Neural progenitor cell (in vitro differentiated cells): Measurements from ENCODE around the gene NPY1R. TPM values are rescaled to one million over a fixed set of nuclear protein-coding genes. Genes with fewer than 3 reads are reported as not detected.

Source experiments
- DNase-seq: peaks from one replicate; pipeline ENCODE4 v3.0.0-alpha.2; 2016; ENCODE audit warnings: low spot score
- H2AFZ ChIP-seq: fragments of 200-600 bp; sonication (generic); replicated peaks from 2 replicates; pipeline ENCODE4 v1.6.1; 2016; ENCODE audit warnings: antibody characterized with exemption
- H3F3A ChIP-seq: fragments of 200-600 bp; sonication (generic); 2 replicates; pipeline ENCODE4 v1.6.1; 2016; ENCODE audit warnings: antibody characterized with exemption, low read depth
- H3K27ac ChIP-seq: fragments of 200-600 bp; sonication (generic); 2 replicates; pipeline ENCODE4 v1.5.1; 2016; ENCODE audit warnings: mild to moderate bottlenecking
- H3K27me3 ChIP-seq: fragments of 200-600 bp; sonication (generic); 2 replicates; pipeline ENCODE4 v1.6.1; 2016; ENCODE audit warnings: mild to moderate bottlenecking, moderate library complexity
- H3K36me3 ChIP-seq: fragments of 200-600 bp; sonication (generic); 2 replicates; pipeline ENCODE4 v1.5.1; 2016
- H3K4me1 ChIP-seq: fragments of 200-600 bp; sonication (generic); 2 replicates; pipeline ENCODE4 v1.6.1; 2016; ENCODE audit warnings: mixed run types
- H3K4me2 ChIP-seq: fragments of 200-600 bp; sonication (generic); 2 replicates; pipeline ENCODE4 v1.6.1; 2016
- H3K4me3 ChIP-seq: fragments of 200-600 bp; sonication (generic); 2 replicates; pipeline ENCODE4 v1.5.1; 2016
- H3K79me2 ChIP-seq: fragments of 200-600 bp; sonication (generic); 2 replicates; pipeline ENCODE4 v1.6.1; 2016; ENCODE audit warnings: low read depth
- H3K9ac ChIP-seq: fragments of 200-600 bp; sonication (generic); 2 replicates; pipeline ENCODE4 v1.6.1; 2016
- H3K9me3 ChIP-seq: fragments of 200-600 bp; sonication (generic); 2 replicates; pipeline ENCODE4 v1.5.1; 2016; ENCODE audit warnings: low read depth
- H4K20me1 ChIP-seq: fragments of 200-600 bp; sonication (generic); 2 replicates; pipeline ENCODE4 v1.6.1; 2016; ENCODE audit warnings: low read depth
- H3K27ac Mint-ChIP-seq: 3 replicates; pipeline ENCODE4 v1.8.0; 2021; ENCODE audit warnings: mixed read lengths
- H3K27me3 Mint-ChIP-seq: 2 replicates; pipeline ENCODE4 v1.8.0; 2022; ENCODE audit warnings: low read depth, mild to moderate bottlenecking, inconsistent platforms, moderate library complexity, mixed read lengths; ENCODE audit not compliant: insufficient read depth
- H3K36me3 Mint-ChIP-seq: 3 replicates; pipeline ENCODE4 v1.8.0; 2021; ENCODE audit warnings: mixed read lengths
- H3K4me1 Mint-ChIP-seq: 3 replicates; pipeline ENCODE4 v1.8.0; 2021; ENCODE audit warnings: mixed read lengths
- H3K4me3 Mint-ChIP-seq: 3 replicates; pipeline ENCODE4 v1.8.0; 2021; ENCODE audit warnings: mild to moderate bottlenecking, moderate library complexity, mixed read lengths
- H3K9me3 Mint-ChIP-seq: 3 replicates; pipeline ENCODE4 v1.8.0; 2020; ENCODE audit warnings: mixed read lengths
- EZH2 ChIP-seq: fragments of 200-600 bp; sonication (generic); IDR thresholded peaks from 2 replicates; pipeline ENCODE4 v1.6.1; 2017; ENCODE audit warnings: antibody characterized with exemption, mild to moderate bottlenecking, moderate library complexity
- EZH2phosphoT487 ChIP-seq: fragments of 200-600 bp; sonication (generic); IDR thresholded peaks from 2 replicates; pipeline ENCODE4 v1.6.1; 2017; ENCODE audit warnings: antibody characterized with exemption
- total RNA-seq: library from RNA; depleted of rRNA; stranded (reverse); fragments of >200 nt; gene quantifications from 2 replicates; pipeline ENCODE4 v1.2.3, GENCODE V29; 2015; ENCODE audit warnings: low replicate concordance
- TF ChIP-seq, protein P1 (sequence below): fragments of 200-600 bp; sonication (generic); IDR thresholded peaks from 2 replicates; pipeline ENCODE4 v1.5.1; 2017; ENCODE audit warnings: antibody characterized with exemption, mild to moderate bottlenecking

The NPY1R gene
- total RNA-seq, 1 donor from 2014 or later = 7.9 TPM

DNA sequence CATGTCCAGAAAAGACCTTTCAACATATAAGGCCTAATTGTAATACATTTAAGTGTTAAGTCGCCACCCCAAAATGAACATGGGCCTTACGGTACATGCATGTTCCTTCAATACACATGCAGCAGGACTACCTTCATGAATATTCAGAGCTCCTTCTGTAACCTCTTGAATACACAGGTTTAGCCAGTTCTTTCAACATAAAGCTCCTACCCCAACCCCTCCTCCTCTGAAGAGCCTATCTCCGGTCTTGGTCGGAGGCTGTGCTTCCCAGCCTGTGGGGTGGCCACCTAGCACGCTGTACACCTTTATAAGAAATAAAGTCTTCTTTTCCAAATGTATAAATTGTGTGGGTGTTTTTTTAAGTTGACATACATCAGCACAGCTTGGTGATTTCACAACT is 39.6 kb upstream of the NPY1R start:
- Mint-ChIP-seq H3K9me3 (no peaks in the 10 kb centered on the region), H3K4me1 (no peaks in the 10 kb centered on the region), H3K27ac (no peak overlapping the region), H3K4me3 (no peak overlapping the region), H3K36me3 (no peaks in the 10 kb centered on the region), H3K27me3 (peaks cover 4% of the 10 kb centered on the region)
- Histone ChIP-seq H3K4me2 (no peak overlapping the region), H2AFZ (peak overlapping the region; percentile 26), H3K79me2 (no peaks in the 10 kb centered on the region), H3K4me3 (no peak overlapping the region), H3K36me3 (no peaks in the 10 kb centered on the region), H3K9me3 (no peaks in the 10 kb centered on the region), H3K4me1 (no peaks in the 10 kb centered on the region), H3K27me3 (no peaks in the 10 kb centered on the region), H3K27ac (no peak overlapping the region), H3K9ac (no peak overlapping the region), H3F3A (no peaks in the 10 kb centered on the region), H4K20me1 (no peaks in the 10 kb centered on the region)
- TF ChIP-seq EZH2phosphoT487 = no peak
- TF ChIP-seq, protein P1, sequence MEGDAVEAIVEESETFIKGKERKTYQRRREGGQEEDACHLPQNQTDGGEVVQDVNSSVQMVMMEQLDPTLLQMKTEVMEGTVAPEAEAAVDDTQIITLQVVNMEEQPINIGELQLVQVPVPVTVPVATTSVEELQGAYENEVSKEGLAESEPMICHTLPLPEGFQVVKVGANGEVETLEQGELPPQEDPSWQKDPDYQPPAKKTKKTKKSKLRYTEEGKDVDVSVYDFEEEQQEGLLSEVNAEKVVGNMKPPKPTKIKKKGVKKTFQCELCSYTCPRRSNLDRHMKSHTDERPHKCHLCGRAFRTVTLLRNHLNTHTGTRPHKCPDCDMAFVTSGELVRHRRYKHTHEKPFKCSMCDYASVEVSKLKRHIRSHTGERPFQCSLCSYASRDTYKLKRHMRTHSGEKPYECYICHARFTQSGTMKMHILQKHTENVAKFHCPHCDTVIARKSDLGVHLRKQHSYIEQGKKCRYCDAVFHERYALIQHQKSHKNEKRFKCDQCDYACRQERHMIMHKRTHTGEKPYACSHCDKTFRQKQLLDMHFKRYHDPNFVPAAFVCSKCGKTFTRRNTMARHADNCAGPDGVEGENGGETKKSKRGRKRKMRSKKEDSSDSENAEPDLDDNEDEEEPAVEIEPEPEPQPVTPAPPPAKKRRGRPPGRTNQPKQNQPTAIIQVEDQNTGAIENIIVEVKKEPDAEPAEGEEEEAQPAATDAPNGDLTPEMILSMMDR = no peak
- TF ChIP-seq EZH2 = no peak
- no peak for DNase-seq

DNA sequence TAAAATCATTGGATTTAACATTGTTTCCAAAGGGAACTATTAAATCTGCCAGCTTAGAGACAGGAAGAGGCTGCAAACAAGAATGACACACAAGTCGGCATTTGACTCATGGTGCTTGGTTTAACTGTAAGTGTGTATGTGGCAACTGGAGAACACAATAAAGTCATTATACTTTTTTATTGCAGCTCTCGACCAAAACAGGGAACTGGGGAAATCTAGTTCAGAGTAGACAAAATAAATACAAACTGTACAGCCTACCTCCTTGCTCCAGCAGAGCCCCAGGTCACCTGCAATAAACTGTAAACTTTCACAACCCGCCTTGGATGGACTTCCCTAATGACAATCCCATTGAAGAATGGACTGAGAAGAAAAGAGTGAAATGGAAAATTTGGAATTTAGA is 35.3 kb upstream of the NPY1R start:
- TF ChIP-seq EZH2 (no peak), EZH2phosphoT487 (no peak)
- TF ChIP-seq, protein P1 = no peak
- H3K4me1 ChIP-seq = no peaks in the 10 kb centered on the region
- no peak overlapping the region for H3K4me2 ChIP-seq
- Mint-ChIP-seq H3K9me3 (no peaks in the 10 kb centered on the region), H3K4me3 (no peak overlapping the region), H3K27ac (no peak overlapping the region), H3K36me3 (no peaks in the 10 kb centered on the region), H3K4me1 (no peaks in the 10 kb centered on the region), H3K27me3 (peaks cover 6% of the 10 kb centered on the region)
- H3K27me3 ChIP-seq = no peaks in the 10 kb centered on the region
- no peaks in the 10 kb centered on the region for H4K20me1 ChIP-seq
- no peak overlapping the region for H2AFZ ChIP-seq
- no peaks in the 10 kb centered on the region for H3K36me3 ChIP-seq
- H3K9me3 ChIP-seq = no peaks in the 10 kb centered on the region
- H3K79me2 ChIP-seq = no peaks in the 10 kb centered on the region
- DNase-seq = no peak
- H3K27ac ChIP-seq = no peak overlapping the region
- no peak overlapping the region for H3K9ac ChIP-seq
- H3F3A ChIP-seq = no peaks in the 10 kb centered on the region
- no peak overlapping the region for H3K4me3 ChIP-seq

DNA sequence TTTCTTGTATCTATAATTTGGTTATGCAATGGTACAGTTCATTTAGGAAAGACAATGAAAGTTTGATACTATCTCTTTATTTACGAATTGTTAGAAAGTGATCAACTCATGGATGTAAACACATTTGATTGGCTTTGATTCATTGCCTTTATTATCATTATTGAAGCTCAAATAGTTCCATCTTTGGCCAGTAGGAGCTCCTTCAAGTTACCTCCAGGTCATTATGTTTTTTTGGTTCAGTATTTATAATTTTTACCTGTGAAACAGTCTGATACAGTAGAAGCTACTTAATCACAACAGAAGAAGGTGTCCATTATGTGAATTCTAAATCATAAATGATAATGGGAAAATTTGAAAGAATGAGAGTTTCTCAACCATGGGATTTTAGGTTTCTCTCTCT is 23.7 kb upstream of the NPY1R start:
- Histone ChIP-seq H3K4me1 (no peaks in the 10 kb centered on the region), H3K4me3 (no peak overlapping the region), H3K27ac (no peak overlapping the region), H3K9ac (no peak overlapping the region), H4K20me1 (no peaks in the 10 kb centered on the region), H3F3A (no peaks in the 10 kb centered on the region), H3K36me3 (no peaks in the 10 kb centered on the region), H3K9me3 (no peaks in the 10 kb centered on the region), H3K79me2 (no peaks in the 10 kb centered on the region), H2AFZ (no peak overlapping the region), H3K4me2 (no peak overlapping the region), H3K27me3 (no peaks in the 10 kb centered on the region)
- Mint-ChIP-seq H3K4me1 (no peaks in the 10 kb centered on the region), H3K27me3 (no peaks in the 10 kb centered on the region), H3K9me3 (no peaks in the 10 kb centered on the region), H3K4me3 (no peak overlapping the region), H3K27ac (no peak overlapping the region), H3K36me3 (no peaks in the 10 kb centered on the region)
- no peak for TF ChIP-seq EZH2phosphoT487
- no peak for TF ChIP-seq EZH2
- TF ChIP-seq, protein P1 = no peak
- no peak for DNase-seq
